Measurements from ENCODE around the gene PGGT1B.

- TF ChIP-seq, protein P1, sequence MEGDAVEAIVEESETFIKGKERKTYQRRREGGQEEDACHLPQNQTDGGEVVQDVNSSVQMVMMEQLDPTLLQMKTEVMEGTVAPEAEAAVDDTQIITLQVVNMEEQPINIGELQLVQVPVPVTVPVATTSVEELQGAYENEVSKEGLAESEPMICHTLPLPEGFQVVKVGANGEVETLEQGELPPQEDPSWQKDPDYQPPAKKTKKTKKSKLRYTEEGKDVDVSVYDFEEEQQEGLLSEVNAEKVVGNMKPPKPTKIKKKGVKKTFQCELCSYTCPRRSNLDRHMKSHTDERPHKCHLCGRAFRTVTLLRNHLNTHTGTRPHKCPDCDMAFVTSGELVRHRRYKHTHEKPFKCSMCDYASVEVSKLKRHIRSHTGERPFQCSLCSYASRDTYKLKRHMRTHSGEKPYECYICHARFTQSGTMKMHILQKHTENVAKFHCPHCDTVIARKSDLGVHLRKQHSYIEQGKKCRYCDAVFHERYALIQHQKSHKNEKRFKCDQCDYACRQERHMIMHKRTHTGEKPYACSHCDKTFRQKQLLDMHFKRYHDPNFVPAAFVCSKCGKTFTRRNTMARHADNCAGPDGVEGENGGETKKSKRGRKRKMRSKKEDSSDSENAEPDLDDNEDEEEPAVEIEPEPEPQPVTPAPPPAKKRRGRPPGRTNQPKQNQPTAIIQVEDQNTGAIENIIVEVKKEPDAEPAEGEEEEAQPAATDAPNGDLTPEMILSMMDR (IDR thresholded peaks at IDR 0.05; ENCODE audit: low read length): peak; percentile 63
- no peak for TF ChIP-seq EZH2 (IDR thresholded peaks at IDR 0.05; ENCODE audit: borderline replicate concordance, low read length)
These were observed 47.2 kb upstream of the PGGT1B start for GRCh38 chr5:115309751-115310370.

All from OCI-LY1 (cell line).